Activated naive CD8-positive, alpha-beta T cell (primary cell): ENCODE measurements around the gene SLIT3.

ENCODE experiments used
- H3K27ac Mint-ChIP-seq: one replicate; pipeline ENCODE4 v1.8.0; 2021; ENCODE audit warnings: mixed read lengths
- H3K27me3 Mint-ChIP-seq: one replicate; pipeline ENCODE4 v1.8.0; 2021; ENCODE audit warnings: mixed read lengths
- H3K36me3 Mint-ChIP-seq: one replicate; pipeline ENCODE4 v1.8.0; 2021; ENCODE audit warnings: mixed read lengths
- H3K4me1 Mint-ChIP-seq: one replicate; pipeline ENCODE4 v1.8.0; 2021; ENCODE audit warnings: low read depth, mixed read lengths
- H3K4me3 Mint-ChIP-seq: one replicate; pipeline ENCODE4 v1.8.0; 2021; ENCODE audit warnings: mild to moderate bottlenecking, mixed read lengths
- H3K9me3 Mint-ChIP-seq: one replicate; pipeline ENCODE4 v1.8.0; 2021; ENCODE audit warnings: low read depth, mixed read lengths

SLIT3 gene

DNA sequence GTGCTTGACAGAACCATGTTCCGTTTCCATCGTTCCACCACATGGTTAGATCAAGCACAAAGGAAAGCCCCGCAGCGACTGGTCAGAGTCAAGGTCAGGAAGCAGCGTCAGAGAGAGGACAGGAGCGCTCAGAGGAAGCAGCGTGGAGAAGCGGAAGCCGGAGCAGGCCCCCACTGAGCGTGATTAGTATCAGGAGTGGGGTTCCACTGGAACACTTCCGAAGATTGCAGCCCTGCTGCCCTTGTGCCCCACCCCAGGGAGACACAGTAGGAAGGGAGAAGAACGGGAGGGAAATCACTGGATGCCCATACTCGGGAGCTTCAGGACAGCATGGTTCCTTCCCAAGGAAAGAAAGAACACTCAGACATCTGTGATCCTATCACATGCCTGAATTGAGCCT lies 532.8 kb downstream of the SLIT3 start:
- Mint-ChIP-seq H3K27me3 (no peaks in the 10 kb centered on the region), H3K4me3 (no peak overlapping the region), H3K36me3 (no peaks in the 10 kb centered on the region), H3K9me3 (no peaks in the 10 kb centered on the region), H3K27ac (no peak overlapping the region), H3K4me1 (no peaks in the 10 kb centered on the region)

DNA sequence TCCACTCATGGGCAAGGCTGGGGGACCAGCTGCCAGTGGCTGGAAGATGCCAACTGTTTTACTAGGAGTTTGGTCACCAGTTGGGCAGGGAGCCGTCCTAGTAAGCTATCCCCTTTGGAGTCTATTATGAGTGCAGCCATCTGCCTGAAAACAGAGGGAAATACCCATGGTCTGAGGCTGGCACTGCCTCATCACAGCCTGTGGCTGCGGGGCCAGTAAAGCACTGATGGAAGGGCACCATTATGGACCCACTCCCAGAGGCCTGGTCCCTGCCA lies 534.6 kb downstream of the SLIT3 start:
- Mint-ChIP-seq H3K36me3 (no peaks in the 10 kb centered on the region), H3K9me3 (no peaks in the 10 kb centered on the region), H3K27me3 (no peaks in the 10 kb centered on the region), H3K4me1 (no peaks in the 10 kb centered on the region), H3K27ac (no peak overlapping the region), H3K4me3 (no peak overlapping the region)

DNA sequence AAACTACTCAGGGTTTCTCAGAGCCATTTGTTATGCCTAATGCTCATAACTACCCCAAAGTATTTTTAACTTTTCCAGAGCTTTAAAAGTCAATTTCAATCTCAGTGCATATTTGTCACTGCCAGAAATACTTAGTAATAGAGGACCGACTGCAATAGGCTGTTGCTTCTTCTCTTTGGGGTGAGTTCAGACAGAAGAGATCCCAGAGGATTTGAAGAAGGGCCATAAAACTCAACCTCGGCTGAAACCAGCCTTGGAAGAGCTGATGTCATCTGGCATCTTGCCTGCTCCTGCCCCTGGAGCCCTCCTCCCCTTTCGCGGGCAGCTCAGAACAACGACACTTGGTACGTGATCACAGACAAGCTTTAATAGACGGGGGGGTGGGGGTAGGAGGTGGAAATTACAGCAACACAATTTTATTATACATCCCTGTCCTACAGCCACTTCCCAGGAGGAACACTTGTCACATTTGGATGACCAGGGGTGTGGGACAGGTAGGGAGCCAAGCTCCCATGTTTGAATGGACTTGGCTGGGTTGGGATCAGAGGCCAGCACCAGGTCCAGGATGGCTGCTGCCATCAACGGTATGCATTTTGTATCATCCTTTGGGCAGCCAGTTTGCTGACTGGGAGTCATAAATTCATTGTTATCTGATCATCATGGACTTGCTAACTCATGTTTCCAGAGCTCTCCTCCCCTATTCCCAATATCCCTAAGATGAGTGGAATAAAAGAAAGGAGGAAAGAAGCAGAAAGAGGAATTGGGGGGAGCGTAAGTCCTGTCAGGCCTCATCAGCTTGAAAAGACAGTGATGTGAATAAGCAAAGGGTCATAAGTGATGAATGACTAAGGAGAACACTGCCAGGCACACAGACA lies 535.2 kb downstream of the SLIT3 start:
- Mint-ChIP-seq H3K9me3 (no peaks in the 10 kb centered on the region), H3K4me3 (no peak overlapping the region), H3K27me3 (no peaks in the 10 kb centered on the region), H3K36me3 (no peaks in the 10 kb centered on the region), H3K4me1 (no peaks in the 10 kb centered on the region), H3K27ac (no peak overlapping the region)

DNA sequence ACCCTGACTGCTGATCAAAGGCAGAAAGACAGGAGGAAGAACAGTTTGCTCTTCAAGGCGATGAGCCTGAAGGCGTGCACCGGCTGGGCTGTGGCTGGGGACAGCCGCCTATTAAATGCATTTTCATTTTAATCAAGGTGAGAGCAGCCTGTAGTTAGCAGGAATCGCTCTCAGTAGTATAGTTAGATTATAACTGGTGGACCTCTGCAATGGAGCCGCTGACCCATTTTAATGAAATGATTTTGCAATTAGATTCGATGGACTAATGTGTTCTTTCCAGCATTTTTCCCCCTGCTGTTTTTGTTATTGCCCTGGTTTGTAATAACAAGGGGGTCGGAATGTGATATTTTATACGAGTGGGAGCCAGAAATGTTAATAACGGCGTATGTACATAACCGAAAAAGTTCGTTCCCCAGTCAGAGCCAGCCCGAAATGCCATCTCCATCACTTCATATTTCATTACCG lies 535.8 kb downstream of the SLIT3 start:
- Mint-ChIP-seq H3K27me3 (no peaks in the 10 kb centered on the region), H3K4me3 (no peak overlapping the region), H3K4me1 (no peaks in the 10 kb centered on the region), H3K36me3 (no peaks in the 10 kb centered on the region), H3K27ac (no peak overlapping the region), H3K9me3 (no peaks in the 10 kb centered on the region)

DNA sequence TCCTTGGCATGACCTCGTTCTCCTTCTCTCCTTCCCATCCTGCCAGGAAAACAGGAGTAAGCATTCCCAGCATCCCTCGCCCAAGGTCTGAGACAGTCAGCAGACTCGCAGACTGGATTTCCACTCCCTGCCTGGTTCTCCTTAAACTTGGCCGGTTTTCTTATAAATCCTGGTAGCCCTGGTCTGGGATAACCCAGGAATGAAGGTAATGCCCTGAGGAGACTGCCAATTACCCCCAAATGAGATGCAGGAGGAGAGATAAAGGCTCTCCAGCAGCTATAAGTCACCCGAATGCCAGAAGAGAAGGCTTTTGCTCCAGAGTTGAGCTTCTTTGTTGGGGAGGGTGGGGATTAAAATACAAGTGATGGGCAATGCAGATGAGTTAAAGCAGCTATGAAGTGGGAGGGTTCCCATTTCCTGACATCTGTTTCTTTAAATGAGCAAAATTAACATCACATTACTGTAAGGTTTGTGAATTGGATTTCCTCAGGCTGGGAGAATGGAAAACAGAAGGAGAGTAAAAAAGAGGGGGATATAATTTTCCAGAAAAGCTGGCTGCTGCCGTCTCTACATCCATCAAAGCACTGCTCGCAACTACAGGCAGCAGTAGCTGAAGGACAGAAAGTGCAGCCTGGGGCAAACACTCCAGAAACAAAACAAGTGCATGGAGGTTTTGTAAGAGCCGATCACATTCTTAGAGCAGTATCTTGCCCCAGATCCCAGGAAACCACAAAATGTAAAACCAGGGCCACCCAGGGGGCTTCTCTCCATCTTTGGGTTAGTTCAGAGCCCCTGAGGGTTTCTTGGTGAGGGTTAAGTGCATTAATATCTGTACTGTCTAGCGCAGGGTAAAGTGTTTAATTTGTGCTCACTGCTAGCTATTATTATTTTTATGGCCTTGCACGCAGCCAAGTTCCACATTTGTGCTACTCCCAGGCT lies 544.2 kb downstream of the SLIT3 start:
- H3K27me3 Mint-ChIP-seq: peaks cover 4% of the 10 kb centered on the region
- no peaks in the 10 kb centered on the region for H3K36me3 Mint-ChIP-seq
- no peak overlapping the region for H3K4me3 Mint-ChIP-seq
- H3K27ac Mint-ChIP-seq: no peak overlapping the region
- H3K9me3 Mint-ChIP-seq: no peaks in the 10 kb centered on the region
- no peaks in the 10 kb centered on the region for H3K4me1 Mint-ChIP-seq

DNA sequence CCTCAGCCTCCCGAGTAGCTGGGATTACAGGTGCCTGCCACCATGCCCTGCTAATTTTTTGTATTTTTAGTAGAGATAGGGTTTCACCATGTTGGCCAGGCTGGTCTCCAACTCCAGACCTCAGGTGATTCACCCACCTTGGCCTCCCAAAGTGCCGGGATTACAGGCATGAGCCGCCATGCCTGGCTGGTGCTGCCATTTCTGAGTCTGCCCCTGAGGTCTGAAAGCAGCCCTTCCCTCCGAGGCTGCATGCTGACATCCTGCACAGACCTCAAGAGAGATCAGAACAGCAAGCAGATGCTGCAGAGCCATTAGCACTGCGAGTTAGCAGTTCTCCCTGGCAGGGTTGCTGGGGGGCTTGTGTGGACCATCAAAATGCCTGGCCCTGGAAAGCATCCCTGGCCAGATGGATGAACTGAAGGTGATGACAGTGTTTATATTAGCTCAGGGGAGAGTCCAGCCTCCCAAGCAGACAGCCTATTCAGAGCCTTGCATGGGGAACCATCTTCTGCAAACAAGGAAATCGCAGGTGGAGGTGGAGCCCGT lies 545.3 kb downstream of the SLIT3 start:
- Mint-ChIP-seq H3K27ac (no peak overlapping the region), H3K36me3 (no peaks in the 10 kb centered on the region), H3K4me1 (no peaks in the 10 kb centered on the region), H3K4me3 (no peak overlapping the region), H3K9me3 (no peaks in the 10 kb centered on the region), H3K27me3 (peaks cover 4% of the 10 kb centered on the region)

DNA sequence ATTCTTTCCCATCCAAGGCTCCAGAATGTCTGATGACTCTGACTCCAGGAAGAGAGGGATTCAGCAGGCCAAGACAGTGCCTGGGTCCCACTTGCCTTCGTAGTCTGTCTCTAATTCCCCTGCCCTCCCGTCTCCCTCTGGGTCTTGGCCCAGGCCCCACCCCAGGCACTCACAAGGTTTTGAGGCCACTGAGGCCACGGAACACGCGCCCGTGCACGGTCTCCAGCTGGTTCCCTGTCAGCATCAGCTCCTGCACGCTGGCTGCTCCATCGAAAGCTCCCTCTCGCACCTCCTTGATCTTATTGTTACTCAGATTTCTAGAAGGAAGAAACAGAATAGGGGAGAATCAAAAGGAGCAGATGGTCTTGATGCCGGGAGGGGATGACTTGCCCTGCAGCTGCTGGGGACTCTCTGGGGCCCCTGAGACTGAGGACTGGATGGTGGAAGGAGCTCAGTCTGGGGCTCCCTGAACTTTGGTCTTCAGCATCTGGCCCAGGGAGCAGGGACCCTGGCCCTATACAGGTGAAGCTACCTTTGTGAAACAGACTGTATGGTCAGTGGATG lies 547.2 kb downstream of the SLIT3 start:
- no peaks in the 10 kb centered on the region for H3K4me1 Mint-ChIP-seq
- no peaks in the 10 kb centered on the region for H3K36me3 Mint-ChIP-seq
- H3K27ac Mint-ChIP-seq: no peak overlapping the region
- H3K27me3 Mint-ChIP-seq: peaks cover 4% of the 10 kb centered on the region
- H3K9me3 Mint-ChIP-seq: no peaks in the 10 kb centered on the region
- H3K4me3 Mint-ChIP-seq: no peak overlapping the region

DNA sequence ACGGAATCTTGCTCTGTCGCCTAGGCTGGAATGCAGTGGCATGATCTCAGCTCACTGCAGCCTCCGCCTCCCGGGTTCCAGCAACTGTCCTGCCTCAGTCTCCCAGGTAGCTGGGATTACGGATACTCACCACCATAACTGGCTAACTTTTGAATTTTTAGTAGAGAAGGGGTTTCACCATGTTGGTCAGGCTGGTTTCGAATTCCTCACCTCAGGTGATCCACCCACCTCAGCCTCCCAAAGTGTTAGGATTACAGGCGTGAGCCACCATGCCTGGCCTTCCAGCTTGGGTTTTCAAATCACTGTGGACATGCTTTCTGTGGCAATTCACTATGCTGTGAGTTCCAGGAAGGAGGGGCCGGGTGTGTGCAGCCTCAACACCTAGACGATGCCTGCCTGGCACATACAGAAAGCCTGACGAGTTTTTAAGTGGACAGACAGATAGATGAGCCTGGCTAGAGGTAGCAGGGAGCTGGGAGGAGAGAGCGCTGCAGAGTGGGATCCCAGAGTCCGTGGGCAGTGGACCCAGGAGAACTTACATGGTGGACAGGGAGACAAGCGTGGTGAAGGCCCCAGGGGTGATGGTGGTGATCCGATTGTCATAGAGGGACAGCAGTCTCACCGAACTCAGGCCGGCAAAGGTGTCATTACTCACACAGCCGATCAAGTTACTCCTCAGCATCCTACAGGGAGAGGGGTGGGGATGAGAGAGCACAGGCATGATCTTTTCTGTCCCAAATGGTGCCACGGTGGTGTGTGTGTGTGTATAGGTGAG lies 548.3 kb downstream of the SLIT3 start:
- H3K4me1 Mint-ChIP-seq: no peaks in the 10 kb centered on the region
- H3K4me3 Mint-ChIP-seq: no peak overlapping the region
- H3K9me3 Mint-ChIP-seq: no peaks in the 10 kb centered on the region
- H3K36me3 Mint-ChIP-seq: no peaks in the 10 kb centered on the region
- H3K27ac Mint-ChIP-seq: no peak overlapping the region
- no peaks in the 10 kb centered on the region for H3K27me3 Mint-ChIP-seq

DNA sequence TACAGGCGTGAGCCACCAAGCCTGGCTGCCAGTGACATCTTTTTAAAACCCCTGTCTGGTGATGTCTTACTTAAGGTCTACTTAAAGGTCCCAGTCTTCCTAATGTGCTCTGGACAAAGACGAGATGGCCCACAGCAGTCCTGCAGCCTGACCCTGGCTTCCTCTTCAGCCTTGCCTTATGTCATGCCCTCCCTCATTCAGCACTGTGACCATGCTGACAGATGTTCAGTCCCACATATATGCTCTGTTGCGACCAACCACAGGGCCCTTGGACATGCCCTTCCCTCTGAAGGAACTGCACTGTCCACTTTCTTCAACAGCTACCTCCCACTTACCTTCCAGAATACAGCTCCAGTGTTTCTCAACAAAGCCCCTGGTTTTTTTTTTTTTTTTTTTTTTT lies 548.9 kb downstream of the SLIT3 start:
- no peak overlapping the region for H3K27ac Mint-ChIP-seq
- no peaks in the 10 kb centered on the region for H3K4me1 Mint-ChIP-seq
- H3K27me3 Mint-ChIP-seq: no peaks in the 10 kb centered on the region
- H3K36me3 Mint-ChIP-seq: no peaks in the 10 kb centered on the region
- H3K4me3 Mint-ChIP-seq: no peak overlapping the region
- H3K9me3 Mint-ChIP-seq: no peaks in the 10 kb centered on the region

DNA sequence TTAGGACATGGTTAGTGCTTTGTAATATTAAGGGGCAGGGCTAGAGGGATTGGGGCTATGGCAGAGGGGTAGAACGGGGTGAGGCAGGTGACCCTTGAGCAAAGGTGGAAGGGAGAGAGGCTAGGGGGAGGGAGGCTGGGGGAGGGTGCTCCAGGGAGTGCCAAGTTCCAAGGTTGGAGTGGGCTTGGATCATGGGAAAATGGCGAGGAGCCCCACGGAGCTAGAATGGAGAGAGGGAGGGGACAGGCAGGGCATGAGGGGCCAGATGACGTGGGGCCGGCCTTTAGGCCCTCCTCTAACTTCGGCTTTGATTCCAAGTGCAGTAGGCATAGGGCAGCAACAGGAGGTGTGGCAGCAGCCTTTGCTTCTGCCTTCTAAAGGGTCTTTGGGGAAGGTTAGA lies 550.0 kb downstream of the SLIT3 start:
- Mint-ChIP-seq H3K27me3 (no peaks in the 10 kb centered on the region), H3K4me3 (no peak overlapping the region), H3K4me1 (no peaks in the 10 kb centered on the region), H3K36me3 (no peaks in the 10 kb centered on the region), H3K9me3 (no peaks in the 10 kb centered on the region), H3K27ac (no peak overlapping the region)

DNA sequence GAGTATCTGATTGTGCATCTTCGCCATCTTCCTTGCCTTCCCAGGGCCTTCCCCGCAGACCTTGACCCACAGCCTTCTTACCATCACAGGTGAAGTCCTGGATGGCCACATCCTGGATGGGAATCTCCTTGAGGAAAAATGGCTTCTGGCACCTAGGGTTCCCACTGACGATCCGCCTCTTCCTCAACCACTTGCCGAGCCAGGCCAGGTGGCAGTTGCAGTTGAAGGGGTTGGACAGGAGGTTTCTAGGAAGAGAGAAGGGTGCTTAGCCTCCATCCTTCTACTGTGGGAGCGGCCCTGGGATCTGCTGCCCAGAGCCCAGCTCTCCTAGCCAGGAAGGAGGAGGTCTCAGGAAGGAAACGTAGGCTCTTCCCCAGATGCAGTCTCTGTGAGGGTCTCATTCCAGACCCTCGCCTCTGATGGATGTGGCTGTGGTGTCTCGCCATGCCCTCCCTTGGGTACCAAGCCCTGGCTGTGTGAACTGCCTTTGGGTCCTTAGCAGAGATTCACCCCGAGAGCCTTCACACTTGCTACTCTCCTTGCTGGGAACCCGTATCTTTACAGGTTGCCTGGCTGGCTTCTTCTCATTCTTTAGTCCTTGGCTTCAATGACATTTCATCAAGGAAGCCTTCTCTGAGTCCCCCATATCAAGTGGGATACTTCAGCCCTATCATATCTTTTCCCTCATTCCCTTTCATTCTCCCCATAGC lies 551.4 kb downstream of the SLIT3 start:
- Mint-ChIP-seq H3K36me3 (no peaks in the 10 kb centered on the region), H3K27ac (no peak overlapping the region), H3K4me3 (no peak overlapping the region), H3K27me3 (no peaks in the 10 kb centered on the region), H3K4me1 (no peaks in the 10 kb centered on the region), H3K9me3 (no peaks in the 10 kb centered on the region)

DNA sequence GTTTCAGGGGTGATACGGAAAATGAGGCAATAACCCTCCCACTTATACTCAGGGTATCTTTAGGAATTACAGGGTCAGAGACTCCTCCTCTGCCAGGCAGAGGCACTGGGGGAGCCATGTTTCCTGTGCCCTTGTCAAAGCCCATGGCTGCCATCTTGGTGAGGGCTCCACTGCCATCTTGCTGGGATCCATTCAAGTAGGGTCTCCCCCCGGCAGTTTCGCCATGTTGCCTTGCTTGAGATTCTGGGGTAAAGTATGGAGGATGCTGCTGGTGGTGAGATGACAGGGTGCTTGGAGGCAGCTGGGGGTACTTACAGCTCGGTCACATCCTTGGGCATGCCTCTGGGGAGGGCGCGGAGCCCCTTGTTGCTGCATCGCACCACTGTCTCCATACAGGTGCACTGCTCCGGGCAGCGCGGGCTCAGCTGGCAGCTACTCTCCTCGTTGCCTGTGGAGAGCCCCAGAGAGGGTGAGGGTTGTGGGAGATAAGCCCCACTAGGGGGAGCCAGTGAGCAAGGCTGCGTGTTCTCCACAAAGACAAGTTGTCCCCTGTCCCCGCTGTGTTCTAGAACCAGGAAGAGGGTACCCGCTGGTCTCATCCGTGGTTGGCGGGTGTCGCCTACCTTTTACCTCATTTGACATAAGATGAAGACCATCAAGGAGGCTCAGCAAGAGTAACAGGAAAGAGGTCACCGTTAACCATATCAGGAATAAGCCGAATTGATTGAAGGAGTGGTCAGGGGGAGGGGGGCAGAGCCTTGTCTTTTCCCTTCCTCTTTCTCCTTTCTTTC lies 552.8 kb downstream of the SLIT3 start:
- Mint-ChIP-seq H3K4me3 (no peak overlapping the region), H3K36me3 (no peaks in the 10 kb centered on the region), H3K27ac (no peak overlapping the region), H3K9me3 (no peaks in the 10 kb centered on the region), H3K4me1 (no peaks in the 10 kb centered on the region), H3K27me3 (no peaks in the 10 kb centered on the region)

DNA sequence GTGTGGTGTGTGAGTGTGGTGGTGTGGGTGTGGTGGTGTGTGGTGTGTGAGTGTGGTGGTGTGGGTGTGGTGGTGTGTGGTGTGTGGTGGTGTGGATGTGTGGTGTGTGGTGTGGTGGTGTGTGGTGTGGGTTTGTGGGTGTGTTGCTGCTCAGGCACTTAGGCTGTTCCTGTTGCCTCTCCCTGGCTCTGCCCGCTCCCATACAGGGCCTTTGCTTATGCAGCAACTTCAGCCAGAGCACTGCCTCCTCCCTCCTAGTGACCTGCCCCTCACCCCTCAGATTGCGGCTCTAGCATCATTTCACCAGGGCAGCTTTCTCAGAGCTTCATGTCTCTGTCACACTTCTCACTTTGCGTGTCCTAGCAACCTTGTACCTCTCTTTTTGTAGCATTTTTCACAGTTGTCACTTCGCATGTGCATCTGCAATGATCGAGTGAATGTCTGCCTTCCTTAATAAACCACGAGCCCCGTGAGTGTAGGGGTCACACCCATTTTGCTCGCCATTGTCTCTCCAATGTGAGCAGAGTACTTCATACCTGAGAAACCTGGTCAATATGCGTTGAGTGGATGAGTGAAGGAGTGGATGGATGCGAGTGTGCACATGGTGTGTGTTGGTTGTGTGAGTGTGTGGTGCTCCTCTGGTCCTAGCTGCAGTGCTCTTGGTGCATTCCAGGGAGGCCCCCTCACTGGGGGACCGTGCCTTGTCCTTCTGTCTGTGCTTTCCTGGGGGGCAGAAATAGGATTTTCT lies 553.9 kb downstream of the SLIT3 start:
- H3K27me3 Mint-ChIP-seq: no peaks in the 10 kb centered on the region
- H3K36me3 Mint-ChIP-seq: no peaks in the 10 kb centered on the region
- H3K4me3 Mint-ChIP-seq: no peak overlapping the region
- H3K9me3 Mint-ChIP-seq: no peaks in the 10 kb centered on the region
- no peaks in the 10 kb centered on the region for H3K4me1 Mint-ChIP-seq
- H3K27ac Mint-ChIP-seq: no peak overlapping the region
